Bronchial epithelial cell (primary cell): ENCODE data around the gene NLGN2. TPM values are rescaled to one million over a fixed set of nuclear protein-coding genes. Genes with fewer than 3 reads are reported as not detected.

Source experiments
- DNase-seq: peaks from one replicate; pipeline ENCODE4 v3.0.0-alpha.2; 2010; ENCODE audit warnings: low read depth
- FAIRE-seq: peaks from 2 replicates; lab custom pipeline; 2011; peaks lifted over from hg19 to GRCh38; lab: Jason Lieb, UNC
- H3K27me3 ChIP-seq: 2 replicates; pipeline ENCODE4 v1.5.1; 2011; ENCODE audit warnings: low read length; ENCODE audit not compliant: control insufficient read depth, insufficient read depth
- H3K36me3 ChIP-seq: 2 replicates; pipeline ENCODE4 v1.5.1; 2011; ENCODE audit warnings: low read length; ENCODE audit not compliant: control insufficient read depth, insufficient read depth
- H3K4me3 ChIP-seq: 2 replicates; pipeline ENCODE4 v1.5.1; 2011; ENCODE audit warnings: mild to moderate bottlenecking, low read depth, low read length, control low read depth
- CTCF ChIP-seq: IDR thresholded peaks from 2 replicates; pipeline ENCODE4 v1.5.1; 2011; ENCODE audit warnings: mild to moderate bottlenecking, moderate library complexity, low read length, control low read depth, inconsistent platforms; ENCODE audit not compliant: insufficient read depth, severe bottlenecking
- total RNA-seq: library from RNA; depleted of rRNA; stranded (reverse); fragments of >200 nt; gene quantifications from 2 replicates; pipeline ENCODE4 v1.2.1, GENCODE V29; 2014

Gene NLGN2
- total RNA-seq, 1 donor from 2014 or later = 0.79 TPM

- Histone ChIP-seq H3K36me3 (peaks cover 2% of the 10 kb centered on the region), H3K27me3 (no peaks in the 10 kb centered on the region), H3K4me3 (peak overlapping the region; percentile 57)
- DNase-seq = peak; percentile 25
- no peak for FAIRE-seq
- TF ChIP-seq CTCF = no peak
These were observed 33.2 kb downstream of the NLGN2 start for GRCh38 chr17:7440834-7441195.

- peaks cover 2% of the 10 kb centered on the region for H3K36me3 ChIP-seq
- no peak for TF ChIP-seq CTCF
- FAIRE-seq = no peak
- no peak overlapping the region for H3K4me3 ChIP-seq
- no peaks in the 10 kb centered on the region for H3K27me3 ChIP-seq
- DNase-seq = no peak
These were observed 33.6 kb downstream of the NLGN2 start for GRCh38 chr17:7441266-7441665.

DNA sequence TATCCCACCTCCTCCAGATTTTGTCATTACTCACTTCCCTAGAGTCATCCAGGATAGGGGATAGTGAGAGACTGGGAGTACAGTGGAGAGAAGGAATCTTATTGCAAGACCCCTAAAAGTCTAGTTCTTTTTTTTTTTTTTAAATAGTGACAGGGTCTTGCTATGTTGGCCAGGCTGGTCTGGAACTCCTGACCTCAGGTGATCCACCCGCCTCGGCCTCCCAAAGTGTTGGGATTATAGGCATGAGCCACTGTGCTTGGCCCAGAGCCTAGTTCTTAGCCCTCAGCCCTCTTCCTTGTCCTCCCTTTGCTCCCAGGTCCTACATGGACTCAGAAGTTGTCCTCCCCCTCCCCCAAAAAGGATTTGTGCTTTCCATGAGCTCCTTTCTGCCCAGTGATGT lies 34.5 kb downstream of the NLGN2 start:
- FAIRE-seq (no peak), DNase-seq (no peak)
- Histone ChIP-seq H3K36me3 (peaks cover 2% of the 10 kb centered on the region), H3K27me3 (no peaks in the 10 kb centered on the region), H3K4me3 (no peak overlapping the region)
- TF ChIP-seq CTCF = no peak

- TF ChIP-seq CTCF = no peak
- Histone ChIP-seq H3K27me3 (no peaks in the 10 kb centered on the region), H3K36me3 (peaks cover 2% of the 10 kb centered on the region), H3K4me3 (no peak overlapping the region)
- DNase-seq (peak; percentile 95), FAIRE-seq (peak; percentile 80)
These were observed 36.1 kb downstream of the NLGN2 start for GRCh38 chr17:7443499-7444485.

GRCh38 chr17:7444682-7445618 lies 37.3 kb downstream of the NLGN2 start, which contains the start of gene CHRNB1:
Gene CHRNB1, plus strand, starts transcription at chr17:7445061. Its CDS starts 67 bp downstream, at chr17:7445128.
- Histone ChIP-seq H3K27me3 (no peaks in the 10 kb centered on the region), H3K4me3 (peak within 1 kb of the TSS; percentile 36), H3K36me3 (peaks cover 2% of the 10 kb centered on the region)
- FAIRE-seq (no peak), DNase-seq (peak; percentile 26)
- no peak for TF ChIP-seq CTCF
